ENCODE measurements around the gene DSTN. TPM values are rescaled to one million over a fixed set of nuclear protein-coding genes. Genes with fewer than 3 reads are reported as not detected.

DSTN gene
- total and polyA plus RNA-seq, 9 of the 15 experiments (the other 6 are each of a cell fraction or from before 2014, with no cell fraction given), result 25.7 to 88.3 (median 61.0) TPM

GRCh38 chr20:17584689-17585088, 14.8 kb downstream of the DSTN start:
- Histone ChIP-seq H3K27ac (ENCODE audit: extremely low read depth, low read depth, low read length) (no peak overlapping the region), H3K9ac (ENCODE audit: insufficient read depth in 1 of 2, low read depth in 2 of 2, low read length in 2 of 2) (no peak overlapping the region), H3K4me2 (ENCODE audit: insufficient read depth, low read length) (no peak overlapping the region), H3K36me3 (ENCODE audit: control insufficient read depth, insufficient read depth, low read length) (no peaks in the 10 kb centered on the region), H3K9me3 (replicated peaks; ENCODE audit: control insufficient read depth, insufficient read depth, low read depth, low read length) (no peaks in the 10 kb centered on the region), H3K9me1 (ENCODE audit: control insufficient read depth, insufficient read depth, low read length) (no peaks in the 10 kb centered on the region), H2AFZ (ENCODE audit: low read depth, low read length) (no peak overlapping the region), H3K27me3 (ENCODE audit: control insufficient read depth in 2 of 2, insufficient read depth in 2 of 2, low read length in 2 of 2) (no peaks in the 10 kb centered on the region), H3K4me1 (replicated peaks in 1 of 2; ENCODE audit: control insufficient read depth in 2 of 2, insufficient read depth in 2 of 2, low read length in 2 of 2) (peaks cover 0 to 4% of the 10 kb centered on the region in 2 experiments; a peak in 3 of 5 replicates), H3K79me2 (ENCODE audit: control insufficient read depth, insufficient read depth, low read length) (peaks cover 24% of the 10 kb centered on the region; the same call in 2 of the 3 replicates), H4K20me1 (replicated peaks; ENCODE audit: control insufficient read depth, insufficient read depth, low read length) (no peaks in the 10 kb centered on the region), H3K4me3 (no peak overlapping the region)
- ChIA-PET POLR2A (no interaction called here), CTCF (ENCODE audit: low intra/inter-chr PET ratio) (no interaction called here)
- no peak for ATAC-seq
- in situ Hi-C loops (cut with MboI) (no loop called here), intact Hi-C loops (cut with micrococcal nuclease) (no loop called here)
- FAIRE-seq, result no peak
- BruUV-seq (replicated peaks), result no TSS peak
- no peak for DNase-seq (ENCODE audit: extremely low read depth in 1 of 4, low spot score in 3 of 4)
- no peak for TF ChIP-seq MAFK (IDR thresholded peaks at IDR 0.05; ENCODE audit: low read length)
- TF ChIP-seq, protein P1, sequence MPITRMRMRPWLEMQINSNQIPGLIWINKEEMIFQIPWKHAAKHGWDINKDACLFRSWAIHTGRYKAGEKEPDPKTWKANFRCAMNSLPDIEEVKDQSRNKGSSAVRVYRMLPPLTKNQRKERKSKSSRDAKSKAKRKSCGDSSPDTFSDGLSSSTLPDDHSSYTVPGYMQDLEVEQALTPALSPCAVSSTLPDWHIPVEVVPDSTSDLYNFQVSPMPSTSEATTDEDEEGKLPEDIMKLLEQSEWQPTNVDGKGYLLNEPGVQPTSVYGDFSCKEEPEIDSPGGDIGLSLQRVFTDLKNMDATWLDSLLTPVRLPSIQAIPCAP (CRISPR knock-in tag; IDR thresholded peaks at IDR 0.05; ENCODE audit: borderline replicate concordance), result no peak
- TF ChIP-seq, protein P2, sequence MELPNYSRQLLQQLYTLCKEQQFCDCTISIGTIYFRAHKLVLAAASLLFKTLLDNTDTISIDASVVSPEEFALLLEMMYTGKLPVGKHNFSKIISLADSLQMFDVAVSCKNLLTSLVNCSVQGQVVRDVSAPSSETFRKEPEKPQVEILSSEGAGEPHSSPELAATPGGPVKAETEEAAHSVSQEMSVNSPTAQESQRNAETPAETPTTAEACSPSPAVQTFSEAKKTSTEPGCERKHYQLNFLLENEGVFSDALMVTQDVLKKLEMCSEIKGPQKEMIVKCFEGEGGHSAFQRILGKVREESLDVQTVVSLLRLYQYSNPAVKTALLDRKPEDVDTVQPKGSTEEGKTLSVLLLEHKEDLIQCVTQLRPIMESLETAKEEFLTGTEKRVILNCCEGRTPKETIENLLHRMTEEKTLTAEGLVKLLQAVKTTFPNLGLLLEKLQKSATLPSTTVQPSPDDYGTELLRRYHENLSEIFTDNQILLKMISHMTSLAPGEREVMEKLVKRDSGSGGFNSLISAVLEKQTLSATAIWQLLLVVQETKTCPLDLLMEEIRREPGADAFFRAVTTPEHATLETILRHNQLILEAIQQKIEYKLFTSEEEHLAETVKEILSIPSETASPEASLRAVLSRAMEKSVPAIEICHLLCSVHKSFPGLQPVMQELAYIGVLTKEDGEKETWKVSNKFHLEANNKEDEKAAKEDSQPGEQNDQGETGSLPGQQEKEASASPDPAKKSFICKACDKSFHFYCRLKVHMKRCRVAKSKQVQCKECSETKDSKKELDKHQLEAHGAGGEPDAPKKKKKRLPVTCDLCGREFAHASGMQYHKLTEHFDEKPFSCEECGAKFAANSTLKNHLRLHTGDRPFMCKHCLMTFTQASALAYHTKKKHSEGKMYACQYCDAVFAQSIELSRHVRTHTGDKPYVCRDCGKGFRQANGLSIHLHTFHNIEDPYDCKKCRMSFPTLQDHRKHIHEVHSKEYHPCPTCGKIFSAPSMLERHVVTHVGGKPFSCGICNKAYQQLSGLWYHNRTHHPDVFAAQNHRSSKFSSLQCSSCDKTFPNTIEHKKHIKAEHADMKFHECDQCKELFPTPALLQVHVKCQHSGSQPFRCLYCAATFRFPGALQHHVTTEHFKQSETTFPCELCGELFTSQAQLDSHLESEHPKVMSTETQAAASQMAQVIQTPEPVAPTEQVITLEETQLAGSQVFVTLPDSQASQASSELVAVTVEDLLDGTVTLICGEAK (IDR thresholded peaks at IDR 0.05), result no peak
- TF ChIP-seq, protein P2 (CRISPR knock-in tag; IDR thresholded peaks at IDR 0.05), result no peak
- no peak for TF ChIP-seq PPARD (CRISPR knock-in tag; IDR thresholded peaks at IDR 0.05)
- TF ChIP-seq, protein P3, sequence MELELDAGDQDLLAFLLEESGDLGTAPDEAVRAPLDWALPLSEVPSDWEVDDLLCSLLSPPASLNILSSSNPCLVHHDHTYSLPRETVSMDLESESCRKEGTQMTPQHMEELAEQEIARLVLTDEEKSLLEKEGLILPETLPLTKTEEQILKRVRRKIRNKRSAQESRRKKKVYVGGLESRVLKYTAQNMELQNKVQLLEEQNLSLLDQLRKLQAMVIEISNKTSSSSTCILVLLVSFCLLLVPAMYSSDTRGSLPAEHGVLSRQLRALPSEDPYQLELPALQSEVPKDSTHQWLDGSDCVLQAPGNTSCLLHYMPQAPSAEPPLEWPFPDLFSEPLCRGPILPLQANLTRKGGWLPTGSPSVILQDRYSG (tag; conservative IDR thresholded peaks at IDR 0.05; ENCODE audit: low read depth), result no peak
- no peak for TF ChIP-seq ZNF280A (IDR thresholded peaks at IDR 0.05; ENCODE audit: low read depth, partially characterized antibody)
- TF ChIP-seq SMAD1 (IDR thresholded peaks at IDR 0.05; ENCODE audit: low read depth, low read length, partially characterized antibody), result no peak
- TF ChIP-seq ZNF655 (CRISPR knock-in tag; IDR thresholded peaks at IDR 0.05), result no peak
